HepG2 (cell line): Measurements from ENCODE around the gene JSRP1. TPM values are rescaled to one million over a fixed set of nuclear protein-coding genes. Genes with fewer than 3 reads are reported as not detected.

ENCODE experiments used
- ATM ChIP-seq: fragments of 450-650 bp; IDR thresholded peaks from 2 replicates; pipeline ENCODE4 v1.7.1; 2017; ENCODE audit warnings: mild to moderate bottlenecking, borderline replicate concordance
- DMAP1 ChIP-seq: IDR thresholded peaks from 2 replicates; pipeline ENCODE4 v1.6.1; 2016
- ERF ChIP-seq: IDR thresholded peaks from 2 replicates; pipeline ENCODE4 v1.6.1; 2018; ENCODE audit warnings: missing biosample characterization, missing genetic modification reagents
- FOXP1 ChIP-seq, 2 experiments: fragments of 450-650 bp in 1 of 2; IDR thresholded peaks; 2 replicates each; pipeline ENCODE4 v1.6.1; 2017 to 2018; ENCODE audit warnings: antibody characterized with exemption in 1 of 2
- HDAC1 ChIP-seq: sonication (generic); formaldehyde crosslinking; IDR thresholded peaks from 2 replicates; pipeline ENCODE4 v1.5.1; 2020; ENCODE audit warnings: mild to moderate bottlenecking, missing genetic modification reagents
- IRF2 ChIP-seq: IDR thresholded peaks from 2 replicates; pipeline ENCODE4 v1.6.1; 2018; ENCODE audit warnings: missing genetic modification reagents, missing compliant biosample characterization
- NKX3-1 ChIP-seq: sonication (generic); formaldehyde crosslinking; IDR thresholded peaks from 2 replicates; pipeline ENCODE4 v1.5.0; 2020; ENCODE audit warnings: missing genetic modification reagents
- PHF21A ChIP-seq: sonication (generic); formaldehyde crosslinking; IDR thresholded peaks from 2 replicates; pipeline ENCODE4 v1.5.0; 2020; ENCODE audit warnings: mild to moderate bottlenecking, missing genetic modification reagents
- RXRB ChIP-seq: IDR thresholded peaks from 2 replicates; pipeline ENCODE4 v1.6.1; 2016; ENCODE audit warnings: borderline replicate concordance, missing genetic modification reagents, missing compliant biosample characterization
- SAFB2 ChIP-seq: sonication (generic); formaldehyde crosslinking; IDR thresholded peaks from 2 replicates; pipeline ENCODE4 v1.5.1; 2020; ENCODE audit warnings: missing genetic modification reagents, low read depth, mild to moderate bottlenecking, borderline replicate concordance
- TARDBP ChIP-seq: sonication (generic); formaldehyde crosslinking; IDR thresholded peaks from 2 replicates; pipeline ENCODE4 v1.8.0; 2022; ENCODE audit warnings: mild to moderate bottlenecking, missing genetic modification reagents
- TEAD2 ChIP-seq: sonication (generic); formaldehyde crosslinking; IDR thresholded peaks from 2 replicates; pipeline ENCODE4 v1.9.0; 2021; ENCODE audit warnings: missing genetic modification reagents
- THAP11 ChIP-seq: IDR thresholded peaks from 2 replicates; pipeline ENCODE4 v1.6.1; 2016; ENCODE audit warnings: missing biosample characterization, missing genetic modification reagents
- ZNF264 ChIP-seq: sonication (generic); formaldehyde crosslinking; IDR thresholded peaks from 2 replicates; pipeline ENCODE4 v1.4.0; 2020; ENCODE audit warnings: missing genetic modification reagents
- ZSCAN25 ChIP-seq: sonication (generic); formaldehyde crosslinking; IDR thresholded peaks from 2 replicates; pipeline ENCODE4 v1.8.0; 2022; ENCODE audit warnings: mild to moderate bottlenecking, missing genetic modification reagents
- polyA plus RNA-seq, 8 experiments: library from polyadenylated mRNA; depleted of rRNA in 3 of 8; stranded (reverse) in 7 of 8; unstranded in 1 of 8; fragments of >200 nt; fragmentation: Illumina TruSeq in 4 of 8; extraction: Trizol in 4 of 8; gene quantifications; 2 replicates each; pipeline versions ENCODE4 v1.2.1 to v1.2.3, GENCODE V29; 2011 to 2016; ENCODE audit warnings: low read depth in 4 of 8, missing spikeins in 1 of 8, mixed read lengths in 1 of 8; ENCODE audit not compliant: insufficient read depth in 1 of 8
- total RNA-seq, 5 experiments: library from RNA; depleted of rRNA; stranded (reverse); fragments of >200 nt; fragmentation: Illumina TruSeq; extraction: Trizol; gene quantifications; 2 replicates each; pipeline ENCODE4 v1.2.3, GENCODE V29; 2016; ENCODE audit warnings: low read depth in 1 of 5
- TF ChIP-seq, protein P1 (sequence below): sonication (generic); formaldehyde crosslinking; IDR thresholded peaks from 2 replicates; pipeline ENCODE4 v1.5.1; 2020; ENCODE audit warnings: mild to moderate bottlenecking, missing genetic modification reagents
- TF ChIP-seq, protein P2 (sequence below): sonication (generic); formaldehyde crosslinking; conservative IDR thresholded peaks from 2 replicates; pipeline ENCODE4 v1.4.0; 2020; ENCODE audit warnings: missing genetic modification reagents
- TF ChIP-seq, protein P3 (sequence below): sonication (generic); formaldehyde crosslinking; IDR thresholded peaks from 2 replicates; pipeline ENCODE4 v1.5.0; 2020; ENCODE audit warnings: missing genetic modification reagents
- TF ChIP-seq, protein P4 (sequence below): IDR thresholded peaks from 2 replicates; pipeline ENCODE4 v1.6.1; 2016; ENCODE audit warnings: mild to moderate bottlenecking
- TF ChIP-seq, protein P5 (sequence below): sonication (generic); formaldehyde crosslinking; IDR thresholded peaks from 2 replicates; pipeline ENCODE4; 2020; ENCODE audit warnings: missing genetic modification reagents, mild to moderate bottlenecking, borderline replicate concordance

The JSRP1 gene
- total and polyA plus RNA-seq, 2 of the 13 experiments (the other 11 are each of a cell fraction or from before 2014, with no cell fraction given) = 0.16 to 0.38 TPM

DNA sequence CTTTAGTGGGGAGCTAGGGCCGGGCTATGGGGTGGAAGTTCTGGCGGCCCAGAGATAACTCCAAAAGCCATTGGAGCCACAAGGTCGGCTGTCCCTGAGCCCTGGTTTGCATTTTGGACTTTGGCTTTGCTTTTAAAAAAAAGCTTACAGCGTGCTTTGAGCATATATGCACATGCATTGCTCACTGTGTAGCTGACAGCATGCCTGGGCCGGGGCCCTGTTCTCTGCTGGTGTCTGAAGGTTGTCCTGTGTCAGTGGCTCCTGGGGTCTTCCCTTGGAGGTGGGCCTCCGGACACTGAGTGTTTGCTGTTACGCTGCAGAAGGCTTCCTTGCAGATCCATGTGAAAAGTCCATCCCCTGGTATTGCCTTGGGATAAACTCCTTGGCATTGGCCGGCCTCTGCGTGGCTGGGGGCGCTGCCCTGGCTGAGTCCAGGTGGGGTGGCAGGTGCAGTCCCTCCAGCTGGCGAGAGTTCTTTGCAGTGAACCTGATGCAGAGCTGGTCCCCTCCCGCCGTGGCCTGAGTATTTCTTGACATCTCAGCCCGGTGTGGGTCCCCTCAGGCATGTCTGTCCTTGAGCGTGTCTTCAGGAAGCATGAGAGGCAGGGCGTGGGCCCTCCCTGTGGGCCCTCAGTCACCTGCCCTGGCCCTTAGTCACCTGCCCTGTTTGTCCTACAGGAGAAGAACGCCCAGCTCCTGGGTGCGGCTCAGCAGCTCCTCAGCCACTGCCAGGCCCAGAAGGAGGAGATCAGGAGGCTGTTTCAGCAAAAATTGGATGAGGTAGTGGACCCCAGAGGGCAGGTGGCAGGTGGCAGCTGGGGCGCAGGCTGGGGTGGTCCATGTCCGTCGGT, 43.1 kb downstream of the JSRP1 start (continued):
- TF ChIP-seq, protein P1, sequence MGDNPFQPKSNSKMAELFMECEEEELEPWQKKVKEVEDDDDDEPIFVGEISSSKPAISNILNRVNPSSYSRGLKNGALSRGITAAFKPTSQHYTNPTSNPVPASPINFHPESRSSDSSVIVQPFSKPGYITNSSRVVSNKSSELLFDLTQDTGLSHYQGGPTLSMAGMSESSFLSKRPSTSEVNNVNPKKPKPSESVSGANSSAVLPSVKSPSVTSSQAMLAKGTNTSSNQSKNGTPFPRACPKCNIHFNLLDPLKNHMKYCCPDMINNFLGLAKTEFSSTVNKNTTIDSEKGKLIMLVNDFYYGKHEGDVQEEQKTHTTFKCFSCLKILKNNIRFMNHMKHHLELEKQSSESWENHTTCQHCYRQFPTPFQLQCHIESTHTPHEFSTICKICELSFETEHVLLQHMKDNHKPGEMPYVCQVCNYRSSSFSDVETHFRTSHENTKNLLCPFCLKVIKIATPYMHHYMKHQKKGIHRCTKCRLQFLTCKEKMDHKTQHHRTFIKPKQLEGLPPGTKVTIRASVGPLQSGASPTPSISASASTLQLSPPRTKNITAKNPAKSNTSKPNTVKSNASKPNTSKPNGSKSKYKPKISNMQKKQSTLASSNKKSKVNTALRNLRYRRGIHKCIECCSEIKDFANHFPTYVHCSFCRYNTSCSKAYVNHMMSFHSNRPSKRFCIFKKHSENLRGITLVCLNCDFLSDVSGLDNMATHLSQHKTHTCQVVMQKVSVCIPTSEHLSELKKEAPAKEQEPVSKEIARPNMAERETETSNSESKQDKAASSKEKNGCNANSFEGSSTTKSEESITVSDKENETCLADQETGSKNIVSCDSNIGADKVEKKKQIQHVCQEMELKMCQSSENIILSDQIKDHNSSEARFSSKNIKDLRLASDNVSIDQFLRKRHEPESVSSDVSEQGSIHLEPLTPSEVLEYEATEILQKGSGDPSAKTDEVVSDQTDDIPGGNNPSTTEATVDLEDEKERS = peak; percentile 42; the same call in 1 of the 2 replicates
- peak; percentile 91 for TF ChIP-seq PHF21A (CRISPR knock-in tag)
- no peak for TF ChIP-seq FOXP1 (IDR thresholded peaks at IDR 0.05)
- TF ChIP-seq FOXP1 (CRISPR knock-in tag; IDR thresholded peaks at IDR 0.05) = no peak
- TF ChIP-seq HDAC1 = peak; percentile 74; the same call in 1 of the 2 replicates
- TF ChIP-seq TARDBP (CRISPR knock-in tag) = peak; percentile 88
- peak; percentile 89 for TF ChIP-seq ZNF264
- peak; percentile 61; the same call in 1 of the 2 replicates for TF ChIP-seq IRF2
- TF ChIP-seq DMAP1 = peak; percentile 66; the same call in 1 of the 2 replicates
- TF ChIP-seq RXRB (CRISPR knock-in tag) = peak; percentile 75; the same call in 1 of the 2 replicates
- TF ChIP-seq, protein P2, sequence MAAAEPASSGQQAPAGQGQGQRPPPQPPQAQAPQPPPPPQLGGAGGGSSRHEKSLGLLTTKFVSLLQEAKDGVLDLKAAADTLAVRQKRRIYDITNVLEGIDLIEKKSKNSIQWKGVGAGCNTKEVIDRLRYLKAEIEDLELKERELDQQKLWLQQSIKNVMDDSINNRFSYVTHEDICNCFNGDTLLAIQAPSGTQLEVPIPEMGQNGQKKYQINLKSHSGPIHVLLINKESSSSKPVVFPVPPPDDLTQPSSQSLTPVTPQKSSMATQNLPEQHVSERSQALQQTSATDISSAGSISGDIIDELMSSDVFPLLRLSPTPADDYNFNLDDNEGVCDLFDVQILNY (CRISPR knock-in tag) = no peak; the same call in 1 of the 2 replicates
- peak; percentile 93; the same call in 1 of the 2 replicates for TF ChIP-seq ERF
- TF ChIP-seq THAP11 (CRISPR knock-in tag) = peak; percentile 42; the same call in 1 of the 2 replicates
- TF ChIP-seq ATM = no peak
- TF ChIP-seq ZSCAN25 = no peak
- TF ChIP-seq, protein P3, sequence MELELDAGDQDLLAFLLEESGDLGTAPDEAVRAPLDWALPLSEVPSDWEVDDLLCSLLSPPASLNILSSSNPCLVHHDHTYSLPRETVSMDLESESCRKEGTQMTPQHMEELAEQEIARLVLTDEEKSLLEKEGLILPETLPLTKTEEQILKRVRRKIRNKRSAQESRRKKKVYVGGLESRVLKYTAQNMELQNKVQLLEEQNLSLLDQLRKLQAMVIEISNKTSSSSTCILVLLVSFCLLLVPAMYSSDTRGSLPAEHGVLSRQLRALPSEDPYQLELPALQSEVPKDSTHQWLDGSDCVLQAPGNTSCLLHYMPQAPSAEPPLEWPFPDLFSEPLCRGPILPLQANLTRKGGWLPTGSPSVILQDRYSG = peak; percentile 96
- TF ChIP-seq TEAD2 (CRISPR knock-in tag) = peak; percentile 93
- TF ChIP-seq NKX3-1 = peak; percentile 92; the same call in 1 of the 2 replicates
- TF ChIP-seq SAFB2 (CRISPR knock-in tag) = peak; percentile 45
- TF ChIP-seq, protein P4, sequence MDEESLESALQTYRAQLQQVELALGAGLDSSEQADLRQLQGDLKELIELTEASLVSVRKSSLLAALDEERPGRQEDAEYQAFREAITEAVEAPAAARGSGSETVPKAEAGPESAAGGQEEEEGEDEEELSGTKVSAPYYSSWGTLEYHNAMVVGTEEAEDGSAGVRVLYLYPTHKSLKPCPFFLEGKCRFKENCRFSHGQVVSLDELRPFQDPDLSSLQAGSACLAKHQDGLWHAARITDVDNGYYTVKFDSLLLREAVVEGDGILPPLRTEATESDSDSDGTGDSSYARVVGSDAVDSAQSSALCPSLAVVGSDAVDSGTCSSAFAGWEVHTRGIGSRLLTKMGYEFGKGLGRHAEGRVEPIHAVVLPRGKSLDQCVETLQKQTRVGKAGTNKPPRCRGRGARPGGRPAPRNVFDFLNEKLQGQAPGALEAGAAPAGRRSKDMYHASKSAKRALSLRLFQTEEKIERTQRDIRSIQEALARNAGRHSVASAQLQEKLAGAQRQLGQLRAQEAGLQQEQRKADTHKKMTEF (CRISPR knock-in tag) = peak; percentile 78
- TF ChIP-seq, protein P5, sequence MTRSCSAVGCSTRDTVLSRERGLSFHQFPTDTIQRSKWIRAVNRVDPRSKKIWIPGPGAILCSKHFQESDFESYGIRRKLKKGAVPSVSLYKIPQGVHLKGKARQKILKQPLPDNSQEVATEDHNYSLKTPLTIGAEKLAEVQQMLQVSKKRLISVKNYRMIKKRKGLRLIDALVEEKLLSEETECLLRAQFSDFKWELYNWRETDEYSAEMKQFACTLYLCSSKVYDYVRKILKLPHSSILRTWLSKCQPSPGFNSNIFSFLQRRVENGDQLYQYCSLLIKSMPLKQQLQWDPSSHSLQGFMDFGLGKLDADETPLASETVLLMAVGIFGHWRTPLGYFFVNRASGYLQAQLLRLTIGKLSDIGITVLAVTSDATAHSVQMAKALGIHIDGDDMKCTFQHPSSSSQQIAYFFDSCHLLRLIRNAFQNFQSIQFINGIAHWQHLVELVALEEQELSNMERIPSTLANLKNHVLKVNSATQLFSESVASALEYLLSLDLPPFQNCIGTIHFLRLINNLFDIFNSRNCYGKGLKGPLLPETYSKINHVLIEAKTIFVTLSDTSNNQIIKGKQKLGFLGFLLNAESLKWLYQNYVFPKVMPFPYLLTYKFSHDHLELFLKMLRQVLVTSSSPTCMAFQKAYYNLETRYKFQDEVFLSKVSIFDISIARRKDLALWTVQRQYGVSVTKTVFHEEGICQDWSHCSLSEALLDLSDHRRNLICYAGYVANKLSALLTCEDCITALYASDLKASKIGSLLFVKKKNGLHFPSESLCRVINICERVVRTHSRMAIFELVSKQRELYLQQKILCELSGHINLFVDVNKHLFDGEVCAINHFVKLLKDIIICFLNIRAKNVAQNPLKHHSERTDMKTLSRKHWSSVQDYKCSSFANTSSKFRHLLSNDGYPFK = 0 out of 2 replicates have a peak, but pooled peaks have one; percentile 39
